ENCODE data around the gene SLC39A8.

Gene SLC39A8

GRCh38 chr4:102253860-102254259 lies 91.4 kb downstream of the SLC39A8 start:
- H3K36me3 Mint-ChIP-seq (ENCODE audit: low read depth), result no peaks in the 10 kb centered on the region
- H3K4me3 Mint-ChIP-seq, result no peak overlapping the region
- no peaks in the 10 kb centered on the region for H3K9me3 Mint-ChIP-seq
- TF ChIP-seq, protein P1, sequence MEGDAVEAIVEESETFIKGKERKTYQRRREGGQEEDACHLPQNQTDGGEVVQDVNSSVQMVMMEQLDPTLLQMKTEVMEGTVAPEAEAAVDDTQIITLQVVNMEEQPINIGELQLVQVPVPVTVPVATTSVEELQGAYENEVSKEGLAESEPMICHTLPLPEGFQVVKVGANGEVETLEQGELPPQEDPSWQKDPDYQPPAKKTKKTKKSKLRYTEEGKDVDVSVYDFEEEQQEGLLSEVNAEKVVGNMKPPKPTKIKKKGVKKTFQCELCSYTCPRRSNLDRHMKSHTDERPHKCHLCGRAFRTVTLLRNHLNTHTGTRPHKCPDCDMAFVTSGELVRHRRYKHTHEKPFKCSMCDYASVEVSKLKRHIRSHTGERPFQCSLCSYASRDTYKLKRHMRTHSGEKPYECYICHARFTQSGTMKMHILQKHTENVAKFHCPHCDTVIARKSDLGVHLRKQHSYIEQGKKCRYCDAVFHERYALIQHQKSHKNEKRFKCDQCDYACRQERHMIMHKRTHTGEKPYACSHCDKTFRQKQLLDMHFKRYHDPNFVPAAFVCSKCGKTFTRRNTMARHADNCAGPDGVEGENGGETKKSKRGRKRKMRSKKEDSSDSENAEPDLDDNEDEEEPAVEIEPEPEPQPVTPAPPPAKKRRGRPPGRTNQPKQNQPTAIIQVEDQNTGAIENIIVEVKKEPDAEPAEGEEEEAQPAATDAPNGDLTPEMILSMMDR (IDR thresholded peaks at IDR 0.05; ENCODE audit: unreplicated experiment in 3 of 3), result no peak
- H3K4me1 Mint-ChIP-seq, result no peaks in the 10 kb centered on the region
- H3K27me3 Mint-ChIP-seq (ENCODE audit: low read depth), result no peaks in the 10 kb centered on the region
- H3K27ac Mint-ChIP-seq, result no peak overlapping the region

GRCh38 chr4:102252171-102252570 lies 93.1 kb downstream of the SLC39A8 start:
- TF ChIP-seq, protein P1 (IDR thresholded peaks at IDR 0.05; ENCODE audit: unreplicated experiment in 3 of 3), result no peak
- Mint-ChIP-seq H3K36me3 (ENCODE audit: low read depth) (no peaks in the 10 kb centered on the region), H3K4me3 (no peak overlapping the region), H3K27ac (no peak overlapping the region), H3K27me3 (ENCODE audit: low read depth) (no peaks in the 10 kb centered on the region), H3K9me3 (no peaks in the 10 kb centered on the region), H3K4me1 (no peaks in the 10 kb centered on the region)

GRCh38 chr4:102250341-102250740 lies 94.9 kb downstream of the SLC39A8 start:
- Mint-ChIP-seq H3K4me3 (no peak overlapping the region), H3K27me3 (ENCODE audit: low read depth) (no peaks in the 10 kb centered on the region), H3K4me1 (no peaks in the 10 kb centered on the region), H3K36me3 (ENCODE audit: low read depth) (no peaks in the 10 kb centered on the region), H3K27ac (no peak overlapping the region), H3K9me3 (peaks cover 4% of the 10 kb centered on the region)
- TF ChIP-seq, protein P1 (IDR thresholded peaks at IDR 0.05; ENCODE audit: unreplicated experiment in 3 of 3), result no peak

DNA sequence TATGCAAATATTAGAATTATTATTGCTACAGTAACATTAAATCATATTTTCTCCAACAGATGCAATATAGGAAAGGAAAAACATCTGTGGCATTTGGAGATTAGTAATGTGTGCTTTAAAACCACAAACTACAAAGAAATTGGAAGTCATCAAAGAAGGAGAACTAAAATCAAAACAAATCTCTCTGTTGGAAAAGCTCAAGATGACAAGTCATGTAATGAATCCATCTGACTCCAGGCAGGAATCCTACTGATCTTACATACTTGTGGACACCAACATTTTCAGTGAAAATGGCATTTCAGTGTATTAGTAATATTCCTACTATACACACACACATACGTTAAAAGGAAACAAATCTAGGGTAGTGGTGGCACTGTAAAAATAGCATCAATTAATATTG lies 98.2 kb downstream of the SLC39A8 start:
- TF ChIP-seq, protein P1 (IDR thresholded peaks at IDR 0.05; ENCODE audit: unreplicated experiment in 3 of 3), result no peak
- Mint-ChIP-seq H3K4me3 (no peak overlapping the region), H3K36me3 (ENCODE audit: low read depth) (no peaks in the 10 kb centered on the region), H3K27me3 (ENCODE audit: low read depth) (no peaks in the 10 kb centered on the region), H3K4me1 (no peaks in the 10 kb centered on the region), H3K27ac (no peak overlapping the region), H3K9me3 (peaks cover 20% of the 10 kb centered on the region)

GRCh38 chr4:102246416-102246815 lies 98.9 kb downstream of the SLC39A8 start:
- H3K27me3 Mint-ChIP-seq (ENCODE audit: low read depth), result no peaks in the 10 kb centered on the region
- no peak overlapping the region for H3K4me3 Mint-ChIP-seq
- no peaks in the 10 kb centered on the region for H3K4me1 Mint-ChIP-seq

More at GRCh38 chr4:102246416-102246815, 98.9 kb downstream of the SLC39A8 start:
- TF ChIP-seq, protein P1 (IDR thresholded peaks at IDR 0.05; ENCODE audit: unreplicated experiment in 3 of 3), result no peak
- no peak overlapping the region for H3K27ac Mint-ChIP-seq
- no peaks in the 10 kb centered on the region for H3K36me3 Mint-ChIP-seq (ENCODE audit: low read depth)
- H3K9me3 Mint-ChIP-seq, result peaks cover 20% of the 10 kb centered on the region
